Measurements from ENCODE around the gene ZSWIM1. TPM values are rescaled to one million over a fixed set of nuclear protein-coding genes. Genes with fewer than 3 reads are reported as not detected.

Gene ZSWIM1
- total RNA-seq, 1 experiment from 2014 or later: 13.0 TPM

- TF ChIP-seq EZH2 (IDR thresholded peaks at IDR 0.05) (no peak), TCF7L2 (IDR thresholded peaks at IDR 0.05; ENCODE audit: borderline replicate concordance, extremely low read depth, insufficient read depth, insufficient read length) (no peak), EGR1 (IDR thresholded peaks at IDR 0.05; ENCODE audit: low read depth) (no peak), EZH2phosphoT487 (IDR thresholded peaks at IDR 0.05; ENCODE audit: borderline replicate concordance) (no peak), SP1 (IDR thresholded peaks at IDR 0.05; ENCODE audit: low read depth) (no peak), ZBTB33 (IDR thresholded peaks at IDR 0.05; ENCODE audit: extremely low read depth, insufficient replicate concordance, low read length) (no peak), ZNF274 (IDR thresholded peaks at IDR 0.05; ENCODE audit: low read depth, low read length) (no peak), RAD21 (IDR thresholded peaks at IDR 0.05; ENCODE audit: low read depth) (no peak), CEBPB (IDR thresholded peaks at IDR 0.05; ENCODE audit: low read depth) (no peak), SIN3A (IDR thresholded peaks at IDR 0.05; ENCODE audit: low read depth) (no peak)
- TF ChIP-seq, protein P1, sequence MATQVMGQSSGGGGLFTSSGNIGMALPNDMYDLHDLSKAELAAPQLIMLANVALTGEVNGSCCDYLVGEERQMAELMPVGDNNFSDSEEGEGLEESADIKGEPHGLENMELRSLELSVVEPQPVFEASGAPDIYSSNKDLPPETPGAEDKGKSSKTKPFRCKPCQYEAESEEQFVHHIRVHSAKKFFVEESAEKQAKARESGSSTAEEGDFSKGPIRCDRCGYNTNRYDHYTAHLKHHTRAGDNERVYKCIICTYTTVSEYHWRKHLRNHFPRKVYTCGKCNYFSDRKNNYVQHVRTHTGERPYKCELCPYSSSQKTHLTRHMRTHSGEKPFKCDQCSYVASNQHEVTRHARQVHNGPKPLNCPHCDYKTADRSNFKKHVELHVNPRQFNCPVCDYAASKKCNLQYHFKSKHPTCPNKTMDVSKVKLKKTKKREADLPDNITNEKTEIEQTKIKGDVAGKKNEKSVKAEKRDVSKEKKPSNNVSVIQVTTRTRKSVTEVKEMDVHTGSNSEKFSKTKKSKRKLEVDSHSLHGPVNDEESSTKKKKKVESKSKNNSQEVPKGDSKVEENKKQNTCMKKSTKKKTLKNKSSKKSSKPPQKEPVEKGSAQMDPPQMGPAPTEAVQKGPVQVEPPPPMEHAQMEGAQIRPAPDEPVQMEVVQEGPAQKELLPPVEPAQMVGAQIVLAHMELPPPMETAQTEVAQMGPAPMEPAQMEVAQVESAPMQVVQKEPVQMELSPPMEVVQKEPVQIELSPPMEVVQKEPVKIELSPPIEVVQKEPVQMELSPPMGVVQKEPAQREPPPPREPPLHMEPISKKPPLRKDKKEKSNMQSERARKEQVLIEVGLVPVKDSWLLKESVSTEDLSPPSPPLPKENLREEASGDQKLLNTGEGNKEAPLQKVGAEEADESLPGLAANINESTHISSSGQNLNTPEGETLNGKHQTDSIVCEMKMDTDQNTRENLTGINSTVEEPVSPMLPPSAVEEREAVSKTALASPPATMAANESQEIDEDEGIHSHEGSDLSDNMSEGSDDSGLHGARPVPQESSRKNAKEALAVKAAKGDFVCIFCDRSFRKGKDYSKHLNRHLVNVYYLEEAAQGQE (IDR thresholded peaks at IDR 0.05; ENCODE audit: low read depth): no peak
- BruUV-seq (replicated peaks): no TSS peak
- H2AFZ ChIP-seq (ENCODE audit: low read depth, low read length, poor library complexity, severe bottlenecking): no peak overlapping the region
- no peaks in the 10 kb centered on the region for H4K20me1 ChIP-seq (ENCODE audit: insufficient read depth)
- CTCF ChIA-PET: no interaction called here
- H3K27me3 ChIP-seq (ENCODE audit: insufficient read depth, low read length): no peaks in the 10 kb centered on the region
- H3K79me2 ChIP-seq (ENCODE audit: insufficient read depth, low read length): no peaks in the 10 kb centered on the region
- RAD21 ChIA-PET (ENCODE audit: low non-redundant PET in 1 of 2, low total read pairs in 2 of 2, uncharacterized antibody in 2 of 2, unreplicated experiment in 2 of 2): no interaction called here
- H3K27ac ChIP-seq (ENCODE audit: low read depth, low read length): no peak overlapping the region
- no peaks in the 10 kb centered on the region for H3K9me3 ChIP-seq (ENCODE audit: control insufficient read depth in 1 of 2, insufficient read depth in 1 of 2, low read depth in 1 of 2, low read length in 2 of 2)
- no peaks in the 10 kb centered on the region for H3K9me2 ChIP-seq (ENCODE audit: insufficient read depth)
- peaks cover 0 to 2% of the 10 kb centered on the region in 2 experiments; a peak in 2 of 4 replicates for H3K36me3 ChIP-seq (ENCODE audit: control insufficient read depth in 1 of 2, insufficient read depth in 2 of 2, low read length in 2 of 2)
- no peak overlapping the region for H3K9ac ChIP-seq (ENCODE audit: low read length)
- DNase-seq (ENCODE audit: low read depth, low spot score) (no peak), ATAC-seq (no peak)
- H3K4me1 ChIP-seq (ENCODE audit: control insufficient read depth in 1 of 2, insufficient read depth in 2 of 2, low read length in 2 of 2): no peaks in the 10 kb centered on the region
- H3K4me3 ChIP-seq (replicated peaks in 1 of 2; ENCODE audit: low read depth in 1 of 2, low read length in 2 of 2): no peak overlapping the region
- H3K4me2 ChIP-seq (ENCODE audit: low read length): no peak overlapping the region
- POLR2A ChIA-PET: no interaction called here
- intact Hi-C loops (cut with micrococcal nuclease): no loop called here
These were observed 30.8 kb upstream of the ZSWIM1 start for GRCh38 chr20:45850238-45850637.

Measured in HCT116 (cell line).